ENCODE results near the gene NR4A1.

NR4A1 gene

GRCh38 chr12:52018433-52019112 lies 32.7 kb upstream of the NR4A1 start:
- DNase-seq (ENCODE audit: low read depth) = no peak

- no peak for DNase-seq (ENCODE audit: low read depth)
Observed at GRCh38 chr12:52019113-52019770, 32.0 kb upstream of the NR4A1 start.

GRCh38 chr12:52020539-52021336 lies 30.5 kb upstream of the NR4A1 start:
- peak; percentile 51 for DNase-seq (ENCODE audit: low read depth)

GRCh38 chr12:52022841-52023181 lies 28.4 kb upstream of the NR4A1 start:
- no peak for DNase-seq (ENCODE audit: low read depth)

GRCh38 chr12:52023182-52023975 lies 27.9 kb upstream of the NR4A1 start:
- peak; percentile 85 for DNase-seq (ENCODE audit: low read depth)

- no peak for DNase-seq (ENCODE audit: low read depth)
Observed at GRCh38 chr12:52023976-52024688, 27.1 kb upstream of the NR4A1 start.

GRCh38 chr12:52024845-52025230 lies 26.4 kb upstream of the NR4A1 start:
- no peak for DNase-seq (ENCODE audit: low read depth)

- no peak for DNase-seq (ENCODE audit: low read depth)
Observed at GRCh38 chr12:52026263-52026662, 25.0 kb upstream of the NR4A1 start.

- DNase-seq (ENCODE audit: low read depth) = no peak
Observed at GRCh38 chr12:52027085-52027843, 24.0 kb upstream of the NR4A1 start.

GRCh38 chr12:52029685-52030084 lies 21.6 kb upstream of the NR4A1 start:
- DNase-seq (ENCODE audit: low read depth) = no peak

- DNase-seq (ENCODE audit: low read depth) = no peak
Observed at GRCh38 chr12:52032446-52032803, 18.8 kb upstream of the NR4A1 start.

- peak; percentile 81 for DNase-seq (ENCODE audit: low read depth)
Observed at GRCh38 chr12:52032804-52033445, 18.3 kb upstream of the NR4A1 start.

- no peak for DNase-seq (ENCODE audit: low read depth)
Observed at GRCh38 chr12:52033446-52034140, 17.6 kb upstream of the NR4A1 start.

GRCh38 chr12:52035190-52035589 lies 16.1 kb upstream of the NR4A1 start:
- DNase-seq (ENCODE audit: low read depth) = no peak

- DNase-seq (ENCODE audit: low read depth) = no peak
Observed at GRCh38 chr12:52035926-52036325, 15.3 kb upstream of the NR4A1 start.

- peak; percentile 85 for DNase-seq (ENCODE audit: low read depth)
Observed at GRCh38 chr12:52036587-52037171, 14.6 kb upstream of the NR4A1 start.

- no peak for DNase-seq (ENCODE audit: low read depth)
Observed at GRCh38 chr12:52037248-52037861, 13.9 kb upstream of the NR4A1 start.

GRCh38 chr12:52038447-52038846 lies 12.8 kb upstream of the NR4A1 start:
- no peak for DNase-seq (ENCODE audit: low read depth)

GRCh38 chr12:52041035-52041434 lies 10.2 kb upstream of the NR4A1 start:
- no peak for DNase-seq (ENCODE audit: low read depth)

Measured in stimulated activated CD4-positive, alpha-beta T cell treated with anti-CD3 and anti-CD28 coated beads, Interleukin-2, amount 100 ng/mL, for 4 hours (primary cell).